ENCODE results near the gene CORO6. TPM values are rescaled to one million over a fixed set of nuclear protein-coding genes. Genes with fewer than 3 reads are reported as not detected.

The CORO6 gene
- total and polyA plus RNA-seq, 7 experiments from 2014 or later: 0.15 to 3.1 (median 1.5) TPM

DNA sequence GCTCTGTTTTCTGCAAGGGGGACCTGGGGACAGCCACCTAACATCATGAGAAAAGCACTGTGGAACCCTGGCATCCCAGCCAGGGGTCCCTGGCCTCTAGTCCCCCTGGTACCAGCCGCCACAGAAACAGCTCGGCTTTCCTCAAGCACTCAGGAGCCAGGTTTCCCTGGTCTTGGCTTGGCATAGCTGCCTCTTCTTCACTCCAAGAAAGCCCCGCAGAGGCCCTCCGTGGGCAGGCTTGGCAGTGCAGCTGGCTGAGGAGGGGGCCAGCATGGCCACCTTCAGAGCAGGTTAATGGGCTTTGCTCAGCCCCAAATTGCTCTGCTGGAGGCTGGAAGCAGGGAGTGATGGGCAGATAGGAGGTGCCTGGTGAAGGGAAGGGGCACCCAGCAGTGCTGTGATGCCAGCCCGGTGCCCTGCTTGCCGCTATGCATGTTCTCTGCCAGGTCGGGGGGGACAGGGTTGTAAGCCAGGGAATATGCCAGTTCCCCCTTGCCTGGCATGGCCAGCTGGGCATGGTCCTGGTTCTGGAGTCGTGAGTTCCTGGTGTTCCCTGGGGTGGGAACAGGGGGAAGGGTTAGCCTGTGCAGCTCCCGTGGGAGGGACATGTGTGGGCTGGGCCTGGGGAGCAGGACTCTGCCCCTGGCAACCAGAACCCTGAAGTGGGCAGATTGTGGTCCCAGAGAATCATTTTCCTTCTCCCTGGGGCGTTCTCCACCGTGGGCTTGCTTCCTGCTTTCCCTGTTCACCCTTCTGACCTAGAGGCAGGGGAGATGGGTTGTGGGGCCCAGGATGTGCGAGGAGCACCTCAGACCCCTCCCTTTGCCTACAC lies 26.6 kb downstream of the CORO6 start:
- H3K27ac Mint-ChIP-seq: no peak overlapping the region
- H3K36me3 Mint-ChIP-seq: no peaks in the 10 kb centered on the region
- Histone ChIP-seq H3K9me3 (ENCODE audit: control insufficient read depth in 2 of 3, low read length in 3 of 3) (no peaks in the 10 kb centered on the region), H3K36me3 (ENCODE audit: control insufficient read depth in 2 of 3, insufficient read depth in 3 of 3, low read length in 3 of 3) (no peaks in the 10 kb centered on the region), H3K27me3 (ENCODE audit: control insufficient read depth in 2 of 2, insufficient read depth in 2 of 2, low read length in 2 of 2) (no peaks in the 10 kb centered on the region), H3K4me1 (ENCODE audit: control insufficient read depth in 2 of 2, insufficient read depth in 2 of 2, low read length in 2 of 2) (peaks cover 20% of the 10 kb centered on the region in 2 donors), H3K27ac (ENCODE audit: low read depth, low read length) (no peak overlapping the region), H3K4me3 (ENCODE audit: low read length) (no peak overlapping the region)
- intact Hi-C loops (cut with micrococcal nuclease): loop anchor here in 1 of 2 donors (2.0 kb wide), 1 partner anchor 15 kb away; no protein-coding TSS in a partner anchor
- POLR2A ChIA-PET: interaction anchor here (0.7 to 1.0 kb wide), 3 partner anchors 11 to 78 kb away, joined by 3 read pairs; no protein-coding TSS in a partner anchor
- H3K4me3 Mint-ChIP-seq: no peak overlapping the region
- peaks cover 0 to 23% (median 17%) of the 10 kb centered on the region in 7 donors for H3K4me1 Mint-ChIP-seq
- ATAC-seq (no peak), DNase-seq (no peak)
- CTCF ChIA-PET: interaction anchor here (0.7 to 3.9 kb wide), 2 partner anchors 17 to 21 kb away, joined by 3 to 14 read pairs; no protein-coding TSS in a partner anchor
- H3K27me3 Mint-ChIP-seq: peaks cover 0 to 2% (median 0%) of the 10 kb centered on the region in 5 donors
- no peaks in the 10 kb centered on the region for H3K9me3 Mint-ChIP-seq

DNA sequence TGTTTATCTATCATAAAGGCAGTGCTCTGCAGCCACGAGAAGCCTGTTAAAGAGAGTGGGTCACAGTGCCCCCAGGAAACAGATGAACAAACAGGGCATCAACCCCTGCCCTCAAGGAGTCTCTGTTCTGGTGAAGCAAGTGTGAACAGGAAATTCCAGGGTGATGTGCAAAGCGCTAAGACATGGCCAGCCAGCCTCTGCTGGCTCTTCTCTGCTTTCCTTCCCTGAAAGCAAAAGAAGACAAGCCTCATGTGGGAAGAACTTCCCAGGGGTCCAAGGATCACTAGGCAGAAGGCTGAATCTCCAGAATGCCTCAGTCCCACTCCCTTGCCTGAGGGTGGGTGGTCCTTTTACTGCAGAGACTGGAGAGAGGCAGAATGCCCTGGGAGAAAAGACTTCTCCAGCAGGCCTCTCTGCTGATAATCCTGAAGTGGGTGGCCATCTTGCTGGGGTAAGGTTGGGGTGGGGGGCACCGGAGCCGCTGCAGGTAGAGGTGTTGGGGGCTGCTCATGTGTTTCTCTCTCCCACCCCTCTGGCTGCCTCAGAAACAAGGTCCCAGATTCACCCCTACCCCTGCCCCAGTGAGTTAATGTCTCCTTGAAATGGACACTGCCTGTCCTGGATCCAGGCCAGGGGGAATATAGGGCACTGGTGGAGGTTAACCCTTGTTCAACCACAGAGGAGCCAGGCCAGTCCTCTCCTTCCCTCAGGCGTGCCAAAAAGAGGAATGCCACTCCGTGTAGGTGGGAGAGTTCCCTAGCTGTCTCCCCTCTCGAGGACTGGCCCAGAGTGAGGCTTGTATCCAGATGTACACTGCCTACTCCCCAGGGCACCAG lies 27.4 kb downstream of the CORO6 start:
- Mint-ChIP-seq H3K4me3 (peak overlapping the region in 7 of 10 donors; percentile 16 to 94 (median 63)), H3K36me3 (no peaks in the 10 kb centered on the region), H3K4me1 (peaks cover 6 to 31% (median 25%) of the 10 kb centered on the region in 7 donors), H3K27me3 (peaks cover 0 to 2% (median 0%) of the 10 kb centered on the region in 5 donors), H3K27ac (no peak overlapping the region), H3K9me3 (no peaks in the 10 kb centered on the region)
- Histone ChIP-seq H3K27me3 (ENCODE audit: control insufficient read depth in 2 of 2, insufficient read depth in 2 of 2, low read length in 2 of 2) (no peaks in the 10 kb centered on the region), H3K36me3 (ENCODE audit: control insufficient read depth in 2 of 3, insufficient read depth in 3 of 3, low read length in 3 of 3) (no peaks in the 10 kb centered on the region), H3K9me3 (ENCODE audit: control insufficient read depth in 2 of 3, low read length in 3 of 3) (no peaks in the 10 kb centered on the region), H3K4me3 (ENCODE audit: low read length) (no peak overlapping the region), H3K4me1 (ENCODE audit: control insufficient read depth in 2 of 2, insufficient read depth in 2 of 2, low read length in 2 of 2) (peaks cover 28% of the 10 kb centered on the region in 2 donors), H3K27ac (ENCODE audit: low read depth, low read length) (no peak overlapping the region)
- ChIA-PET POLR2A (interaction anchor here (1.5 to 5.0 kb wide), 2 partner anchors 10 to 22 kb away, joined by 4 to 59 read pairs; no protein-coding TSS in a partner anchor), CTCF (interaction anchor here (0.7 kb wide), 1 partner anchor 18 kb away, joined by 3 read pairs; no protein-coding TSS in a partner anchor)
- DNase-seq: no peak
- intact Hi-C loops (cut with micrococcal nuclease): loop anchor here in 1 of 2 donors (2.0 kb wide), 1 partner anchor 15 kb away; no protein-coding TSS in a partner anchor
- no peak for ATAC-seq

DNA sequence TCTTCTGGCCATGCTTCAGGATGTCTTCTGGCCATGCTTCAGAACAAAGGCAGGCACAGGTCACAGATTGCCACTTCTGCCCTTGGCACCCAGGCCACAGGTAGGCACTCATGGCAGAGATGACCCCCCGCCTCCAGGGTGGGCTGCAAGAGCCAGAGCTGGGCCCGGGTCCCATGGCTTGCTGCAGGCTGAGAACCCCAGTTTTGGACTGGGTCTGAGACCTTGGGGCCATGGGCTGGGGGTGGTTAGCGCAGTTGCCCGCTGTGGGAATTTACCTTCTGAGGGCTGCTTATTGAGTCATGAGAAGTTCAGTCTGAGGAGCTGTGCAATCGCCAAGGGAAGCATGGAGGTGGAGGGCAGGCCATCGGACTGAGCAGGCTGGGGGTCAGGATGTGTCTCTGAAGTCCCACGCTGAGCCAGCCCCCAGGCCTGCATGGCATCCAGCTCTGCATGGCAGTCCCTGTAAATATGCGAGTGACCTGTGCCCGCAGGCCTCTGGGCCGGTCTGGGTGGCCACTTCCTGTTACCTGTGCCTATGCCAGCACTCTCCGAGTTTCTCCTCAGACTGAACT lies 28.1 kb downstream of the CORO6 start:
- no peaks in the 10 kb centered on the region for H3K9me3 Mint-ChIP-seq
- Histone ChIP-seq H3K4me1 (ENCODE audit: control insufficient read depth in 2 of 2, insufficient read depth in 2 of 2, low read length in 2 of 2) (peaks cover 34% of the 10 kb centered on the region in 2 donors), H3K36me3 (ENCODE audit: control insufficient read depth in 2 of 3, insufficient read depth in 3 of 3, low read length in 3 of 3) (no peaks in the 10 kb centered on the region), H3K9me3 (ENCODE audit: control insufficient read depth in 2 of 3, low read length in 3 of 3) (no peaks in the 10 kb centered on the region), H3K27ac (ENCODE audit: low read depth, low read length) (no peak overlapping the region), H3K27me3 (ENCODE audit: control insufficient read depth in 2 of 2, insufficient read depth in 2 of 2, low read length in 2 of 2) (no peaks in the 10 kb centered on the region), H3K4me3 (ENCODE audit: low read length) (no peak overlapping the region)
- H3K27ac Mint-ChIP-seq: no peak overlapping the region
- H3K4me1 Mint-ChIP-seq: peaks cover 11 to 37% (median 31%) of the 10 kb centered on the region in 7 donors
- H3K36me3 Mint-ChIP-seq: no peaks in the 10 kb centered on the region
- no peak for DNase-seq
- intact Hi-C loops (cut with micrococcal nuclease): loop anchor here in 1 of 2 donors (2.0 to 5.0 kb wide), 2 partner anchors 14 to 222 kb away; no protein-coding TSS in a partner anchor
- peak overlapping the region; percentile 37 to 94 (median 68) for H3K4me3 Mint-ChIP-seq
- ATAC-seq: no peak
- POLR2A ChIA-PET: interaction anchor here (1.5 to 5.0 kb wide), 3 partner anchors 9 to 22 kb away, joined by 4 to 59 read pairs (median 5); no protein-coding TSS in a partner anchor
- CTCF ChIA-PET: interaction anchor here (1.2 to 4.5 kb wide), 3 partner anchors 14 to 21 kb away, joined by 6 to 56 read pairs (median 49); no protein-coding TSS in a partner anchor
- peaks cover 0 to 2% (median 0%) of the 10 kb centered on the region in 5 donors for H3K27me3 Mint-ChIP-seq

DNA sequence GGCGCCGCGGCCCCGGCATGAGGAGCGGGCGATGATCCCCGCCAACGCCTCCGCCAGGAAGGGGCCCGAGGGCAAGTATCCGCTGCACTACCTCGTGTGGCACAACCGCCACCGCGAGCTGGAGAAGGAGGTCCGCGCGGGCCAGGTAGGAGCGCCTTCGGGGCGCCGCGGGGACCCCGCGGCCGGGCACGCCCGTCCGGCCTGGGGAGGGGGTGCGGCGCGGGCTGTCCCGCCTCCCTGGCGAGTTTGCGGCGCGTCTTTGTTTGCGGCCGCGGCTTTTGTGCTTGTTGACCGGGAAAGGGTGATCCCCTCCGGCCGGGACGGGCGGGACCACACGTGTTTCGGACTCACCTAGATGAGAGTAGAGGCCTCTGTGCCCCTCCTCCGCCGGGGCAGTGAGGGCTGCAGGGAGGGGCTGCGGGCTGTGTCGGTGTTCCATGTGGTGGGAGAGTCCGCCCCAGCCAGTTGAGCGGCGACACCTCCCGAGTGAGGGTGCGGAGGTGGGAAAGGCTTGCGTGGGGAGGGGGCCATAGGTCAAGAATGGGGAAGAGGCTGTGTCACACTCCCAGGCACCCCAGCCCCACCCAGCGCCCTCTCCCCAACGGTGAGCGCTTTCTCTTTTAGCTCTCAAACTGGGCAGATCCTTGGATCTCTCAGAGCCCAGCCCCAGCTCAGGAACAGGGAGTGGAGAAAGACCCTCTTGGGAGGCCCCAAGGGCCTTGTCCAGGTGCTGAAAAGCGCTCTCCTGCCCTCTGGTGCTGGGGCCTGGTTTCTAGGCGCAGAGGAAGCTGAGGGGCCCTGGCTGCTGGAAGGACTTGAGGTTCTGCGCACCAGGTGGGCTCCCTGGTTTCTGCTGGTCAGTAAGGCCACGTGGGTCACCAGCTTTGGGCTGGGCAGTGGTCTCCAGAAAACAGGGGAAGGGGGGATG lies 28.9 kb downstream of the CORO6 start:
- H3K4me1 Mint-ChIP-seq: peaks cover 11 to 37% (median 31%) of the 10 kb centered on the region in 7 donors
- no peaks in the 10 kb centered on the region for H3K36me3 ChIP-seq (ENCODE audit: control insufficient read depth in 2 of 3, insufficient read depth in 3 of 3, low read length in 3 of 3)
- intact Hi-C loops (cut with micrococcal nuclease): loop anchor here (1.0 to 5.0 kb wide), 3 partner anchors 13 to 222 kb away; no protein-coding TSS in a partner anchor
- DNase-seq: no peak
- ChIA-PET POLR2A (interaction anchor here (1.4 to 5.0 kb wide), 5 partner anchors 9 to 23 kb away, joined by 4 to 59 read pairs (median 5); no protein-coding TSS in a partner anchor), CTCF (interaction anchor here (1.2 to 4.5 kb wide), 4 partner anchors 13 to 224 kb away, joined by 6 to 56 read pairs (median 28); no protein-coding TSS in a partner anchor)
- ATAC-seq: no peak
- no peaks in the 10 kb centered on the region for H3K36me3 Mint-ChIP-seq
- H3K27me3 ChIP-seq (ENCODE audit: control insufficient read depth in 2 of 2, insufficient read depth in 2 of 2, low read length in 2 of 2): no peaks in the 10 kb centered on the region
- no peaks in the 10 kb centered on the region for H3K9me3 Mint-ChIP-seq
- peak overlapping the region; percentile 38 for H3K4me3 ChIP-seq (ENCODE audit: low read length)
- H3K4me1 ChIP-seq (ENCODE audit: control insufficient read depth in 2 of 2, insufficient read depth in 2 of 2, low read length in 2 of 2): peaks cover 34% of the 10 kb centered on the region in 2 donors
- no peak overlapping the region for H3K27ac Mint-ChIP-seq
- H3K4me3 Mint-ChIP-seq: peak overlapping the region; percentile 37 to 94 (median 68)
- H3K27me3 Mint-ChIP-seq: no peaks in the 10 kb centered on the region
- peak overlapping the region; percentile 26 for H3K27ac ChIP-seq (ENCODE audit: low read depth, low read length)
- H3K9me3 ChIP-seq (ENCODE audit: control insufficient read depth in 2 of 3, low read length in 3 of 3): no peaks in the 10 kb centered on the region

DNA sequence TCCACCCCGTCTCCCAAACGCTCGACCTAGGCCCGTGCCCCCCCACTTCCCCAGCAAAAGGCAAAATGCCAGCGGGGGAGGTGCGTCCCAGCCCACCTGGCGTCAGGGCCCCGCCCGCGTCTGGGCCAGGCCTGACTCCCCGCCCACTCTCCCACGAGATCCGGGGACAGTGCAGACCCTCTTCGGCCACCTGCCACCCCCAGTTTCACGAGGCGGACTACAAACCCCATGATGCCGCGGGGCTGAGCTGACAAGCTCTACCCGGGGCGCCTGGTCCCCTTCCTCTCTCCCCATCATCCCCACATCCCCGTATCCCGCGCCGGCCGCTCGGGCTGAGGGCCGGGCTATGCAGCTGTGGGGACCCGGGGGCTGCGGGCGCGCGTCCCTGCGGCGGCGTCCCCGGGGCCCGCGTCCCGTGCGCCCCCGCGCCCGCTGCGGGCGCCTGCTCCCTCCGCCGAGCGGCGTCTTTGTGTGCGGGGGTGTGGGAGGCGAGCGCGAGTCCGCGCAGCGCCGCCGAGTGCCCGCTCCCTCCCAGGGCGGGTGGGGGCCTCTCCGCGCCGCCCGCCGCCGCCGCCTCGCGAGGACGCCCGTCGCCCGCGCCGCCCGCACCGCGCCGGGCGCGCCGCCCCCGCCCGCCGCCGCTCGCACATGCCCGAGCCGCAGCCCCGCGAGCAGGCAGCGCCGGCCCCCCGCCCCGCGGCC lies 29.7 kb downstream of the CORO6 start, which contains the start of gene ANKRD13B:
ANKRD13B (plus strand) TSS at position 283 of the 702 bp plus-strand sequence. CDS start 490 bp downstream, outside the sequence.
- Histone ChIP-seq H3K27me3 (ENCODE audit: control insufficient read depth in 2 of 2, insufficient read depth in 2 of 2, low read length in 2 of 2) (no peaks in the 10 kb centered on the region), H3K9me3 (ENCODE audit: control insufficient read depth in 2 of 3, low read length in 3 of 3) (no peaks in the 10 kb centered on the region), H3K4me1 (ENCODE audit: control insufficient read depth in 2 of 2, insufficient read depth in 2 of 2, low read length in 2 of 2) (peaks cover 39% of the 10 kb centered on the region in 2 donors), H3K36me3 (ENCODE audit: control insufficient read depth in 2 of 3, insufficient read depth in 3 of 3, low read length in 3 of 3) (no peaks in the 10 kb centered on the region), H3K27ac (ENCODE audit: low read depth, low read length) (peak within 1 kb of the TSS; percentile 26), H3K4me3 (ENCODE audit: low read length) (peak within 1 kb of the TSS; percentile 48)
- ATAC-seq (peak; percentile 6), DNase-seq (peak in 2 of 9 donors; percentile 29 to 64)
- ChIA-PET CTCF (interaction anchor here (1.1 to 4.5 kb wide), 8 partner anchors 12 to 337 kb away, joined by 3 to 56 read pairs (median 7); partner anchors contain the start of gene SSH2), POLR2A (interaction anchor here (1.4 to 5.0 kb wide), 4 partner anchors 12 to 24 kb away, joined by 4 to 59 read pairs (median 10); no protein-coding TSS in a partner anchor)
- Mint-ChIP-seq H3K4me1 (peaks cover 16 to 41% (median 35%) of the 10 kb centered on the region in 7 donors), H3K27me3 (no peaks in the 10 kb centered on the region), H3K36me3 (no peaks in the 10 kb centered on the region), H3K4me3 (peak within 1 kb of the TSS; percentile 70 to 95 (median 88)), H3K27ac (peak within 1 kb of the TSS in 4 of 9 donors; percentile 33 to 62 (median 38)), H3K9me3 (no peaks in the 10 kb centered on the region)
- intact Hi-C loops (cut with micrococcal nuclease): loop anchor here (1.0 to 5.0 kb wide), 2 partner anchors 20 to 221 kb away; no protein-coding TSS in a partner anchor

Measured in naive thymus-derived CD4-positive, alpha-beta T cell (primary cell).